Caco-2 (cell line): ENCODE data around the gene MAP4K3. TPM values are rescaled to one million over a fixed set of nuclear protein-coding genes. Genes with fewer than 3 reads are reported as not detected.

Source experiments
- BruUV-seq: library from RNA; stranded (reverse); fragments of 400-500 nt; replicated peaks from 2 replicates; lab custom pipeline; 2021; lab: Mats Ljungman, UMichigan
- CTCF ChIA-PET: fragments of 300-600 bp; sonication (Branson Sonifier 250); formaldehyde crosslinking; loops from one replicate; lab custom pipeline; 2022; ENCODE audit warnings: antibody characterized with exemption; lab: Charles Lee
- POLR2A ChIA-PET: fragments of 300-600 bp; sonication (Branson Sonifier 250); formaldehyde crosslinking; loops from one replicate; lab custom pipeline; 2022; ENCODE audit warnings: antibody characterized with exemption; lab: Charles Lee
- DNase-seq, 2 experiments: peaks; one replicate each; pipeline versions ENCODE4 v3.0.0 to v3.0.0-alpha.2; 2020 to 2022
- H3K27me3 ChIP-seq: replicated peaks from 2 replicates; pipeline ENCODE4 v1.6.0; 2011; ENCODE audit warnings: low read length; ENCODE audit not compliant: control insufficient read depth, insufficient read depth
- H3K36me3 ChIP-seq: 2 replicates; pipeline ENCODE4 v1.5.1; 2011; ENCODE audit warnings: low read length; ENCODE audit not compliant: control insufficient read depth, insufficient read depth
- H3K4me1 ChIP-seq: fragments of 250-450 bp; sonication (Bioruptor Pico); 2 replicates; pipeline ENCODE4 v1.5.1; 2020; ENCODE audit warnings: mild to moderate bottlenecking
- H3K4me3 ChIP-seq: 2 replicates; pipeline ENCODE4 v1.5.1; 2011; ENCODE audit warnings: low read depth, mild to moderate bottlenecking, control low read depth, low read length
- H3K9me3 ChIP-seq: fragments of 250-450 bp; sonication (Bioruptor Pico); 2 replicates; pipeline ENCODE4 v1.5.1; 2020; ENCODE audit warnings: mild to moderate bottlenecking, moderate library complexity
- H3K27ac Mint-ChIP-seq: one replicate; pipeline ENCODE4 v1.8.0; 2022; ENCODE audit warnings: mixed read lengths; ENCODE audit not compliant: unreplicated experiment
- H3K27me3 Mint-ChIP-seq: one replicate; pipeline ENCODE4 v1.8.0; 2022; ENCODE audit warnings: mixed read lengths; ENCODE audit not compliant: insufficient read depth, unreplicated experiment
- H3K36me3 Mint-ChIP-seq: one replicate; pipeline ENCODE4 v1.8.0; 2022; ENCODE audit warnings: mild to moderate bottlenecking, mixed read lengths; ENCODE audit not compliant: insufficient read depth, unreplicated experiment
- H3K4me1 Mint-ChIP-seq: one replicate; pipeline ENCODE4 v1.8.0; 2022; ENCODE audit warnings: low read depth, mixed read lengths; ENCODE audit not compliant: unreplicated experiment
- H3K4me3 Mint-ChIP-seq: one replicate; pipeline ENCODE4 v1.8.0; 2022; ENCODE audit warnings: mild to moderate bottlenecking, moderate library complexity, mixed read lengths; ENCODE audit not compliant: unreplicated experiment
- H3K9me3 Mint-ChIP-seq: one replicate; pipeline ENCODE4 v1.8.0; 2022; ENCODE audit warnings: mixed read lengths; ENCODE audit not compliant: unreplicated experiment
- CTCF ChIP-seq, 2 experiments: fragments of 200-600 bp in 1 of 2; IDR thresholded peaks; 1 replicate in 1 of 2; 2 replicates in 1 of 2; pipeline versions ENCODE4 v1.5.1 to v1.8.0; 2011 to 2022; ENCODE audit warnings: antibody characterized with exemption in 1 of 2, control low read depth in 1 of 2, inconsistent platforms in 1 of 2, low read depth in 1 of 2, low read length in 1 of 2, mild to moderate bottlenecking in 1 of 2, moderate library complexity in 1 of 2; ENCODE audit not compliant: insufficient read depth in 1 of 2, severe bottlenecking in 1 of 2, unreplicated experiment in 1 of 2
- intact Hi-C: fragments of 100-400 bp; cut with micrococcal nuclease; formaldehyde crosslinking; loops from one replicate; pipeline ENCODE4 v1.10.0; 2022; ENCODE audit not compliant: unreplicated experiment
- total RNA-seq: library from RNA; stranded (reverse); gene quantifications from 2 replicates; pipeline ENCODE4 v1.2.3, GENCODE V29; 2022

MAP4K3 gene
- total RNA-seq, 1 experiment from 2014 or later = 46.1 TPM

- H3K36me3 ChIP-seq = peaks cover 1% of the 10 kb centered on the region
- H3K4me3 Mint-ChIP-seq = no peak overlapping the region
- no peaks in the 10 kb centered on the region for H3K9me3 Mint-ChIP-seq
- H3K27ac Mint-ChIP-seq = no peak overlapping the region
- no peaks in the 10 kb centered on the region for H3K9me3 ChIP-seq
- ChIA-PET CTCF (no interaction called here), POLR2A (interaction anchor here (0.6 kb wide), 1 partner anchor 513 kb away, joined by 4 read pairs; no protein-coding TSS in a partner anchor)
- no peaks in the 10 kb centered on the region for H3K27me3 ChIP-seq
- no TSS peak for BruUV-seq
- no peaks in the 10 kb centered on the region for H3K27me3 Mint-ChIP-seq
- peaks cover 12% of the 10 kb centered on the region for H3K36me3 Mint-ChIP-seq
- no peak for TF ChIP-seq CTCF (IDR thresholded peaks at IDR 0.05; ENCODE audit: insufficient read depth in 1 of 2, low read depth in 1 of 2, low read length in 1 of 2, severe bottlenecking in 1 of 2, unreplicated experiment in 1 of 2)
- no peaks in the 10 kb centered on the region for H3K4me1 Mint-ChIP-seq
- intact Hi-C loops = no loop called here
- no peaks in the 10 kb centered on the region for H3K4me1 ChIP-seq
- DNase-seq = no peak
- no peak overlapping the region for H3K4me3 ChIP-seq
These were observed 172.4 kb downstream of the MAP4K3 start for GRCh38 chr2:39264733-39265132.

- ChIA-PET POLR2A (no interaction called here), CTCF (no interaction called here)
- BruUV-seq = no TSS peak
- H3K27me3 Mint-ChIP-seq = no peaks in the 10 kb centered on the region
- no peak for TF ChIP-seq CTCF (IDR thresholded peaks at IDR 0.05; ENCODE audit: insufficient read depth in 1 of 2, low read depth in 1 of 2, low read length in 1 of 2, severe bottlenecking in 1 of 2, unreplicated experiment in 1 of 2)
- H3K27me3 ChIP-seq = no peaks in the 10 kb centered on the region
- no peaks in the 10 kb centered on the region for H3K9me3 Mint-ChIP-seq
- no peak overlapping the region for H3K27ac Mint-ChIP-seq
- intact Hi-C loops = no loop called here
- no peaks in the 10 kb centered on the region for H3K4me1 ChIP-seq
- DNase-seq = no peak
- H3K4me3 Mint-ChIP-seq = no peak overlapping the region
- peaks cover 1% of the 10 kb centered on the region for H3K36me3 ChIP-seq
- H3K36me3 Mint-ChIP-seq = peaks cover 12% of the 10 kb centered on the region
- no peaks in the 10 kb centered on the region for H3K9me3 ChIP-seq
- no peaks in the 10 kb centered on the region for H3K4me1 Mint-ChIP-seq
- no peak overlapping the region for H3K4me3 ChIP-seq
These were observed 177.0 kb downstream of the MAP4K3 start for GRCh38 chr2:39260087-39260486.

- H3K4me3 ChIP-seq = no peak overlapping the region
- 0 out of 2 replicates have a peak, but pooled peaks cover 3% of the 10 kb centered on the region for H3K9me3 ChIP-seq
- DNase-seq = no peak
- POLR2A ChIA-PET = no interaction called here
- H3K9me3 Mint-ChIP-seq = no peaks in the 10 kb centered on the region
- H3K27me3 ChIP-seq = no peaks in the 10 kb centered on the region
- H3K4me1 Mint-ChIP-seq = no peaks in the 10 kb centered on the region
- no TSS peak for BruUV-seq
- TF ChIP-seq CTCF (IDR thresholded peaks at IDR 0.05; ENCODE audit: insufficient read depth in 1 of 2, low read depth in 1 of 2, low read length in 1 of 2, severe bottlenecking in 1 of 2, unreplicated experiment in 1 of 2) = no peak
- H3K27me3 Mint-ChIP-seq = no peaks in the 10 kb centered on the region
- CTCF ChIA-PET = no interaction called here
- no peak overlapping the region for H3K27ac Mint-ChIP-seq
- H3K4me3 Mint-ChIP-seq = no peak overlapping the region
- H3K36me3 Mint-ChIP-seq = peaks cover 42% of the 10 kb centered on the region
- peaks cover 2% of the 10 kb centered on the region for H3K36me3 ChIP-seq
- H3K4me1 ChIP-seq = no peaks in the 10 kb centered on the region
- intact Hi-C loops = no loop called here
These were observed 181.0 kb downstream of the MAP4K3 start for GRCh38 chr2:39256040-39256439.
